HEK293 (cell line): ENCODE measurements around the gene TNFRSF8.

Experiments used
- MYNN ChIP-seq: fragments of 450-650 bp; formaldehyde crosslinking; IDR thresholded peaks from 2 replicates; pipeline ENCODE4 v1.5.1; 2016; ENCODE audit warnings: missing biosample characterization, missing genetic modification characterization, borderline replicate concordance
- ZBTB48 ChIP-seq: fragments of 450-650 bp; formaldehyde crosslinking; IDR thresholded peaks from 2 replicates; pipeline ENCODE4 v1.5.1; 2016; ENCODE audit warnings: missing biosample characterization, missing genetic modification characterization
- TF ChIP-seq, protein P1 (sequence below): fragments of 450-650 bp; formaldehyde crosslinking; IDR thresholded peaks from 2 replicates; pipeline ENCODE4 v1.5.1; 2016; ENCODE audit warnings: missing biosample characterization, missing genetic modification characterization
- TF ChIP-seq, protein P2 (sequence below): fragments of 450-650 bp; formaldehyde crosslinking; IDR thresholded peaks from 2 replicates; pipeline ENCODE4 v1.5.1; 2016; ENCODE audit warnings: missing biosample characterization, missing genetic modification characterization

DNA sequence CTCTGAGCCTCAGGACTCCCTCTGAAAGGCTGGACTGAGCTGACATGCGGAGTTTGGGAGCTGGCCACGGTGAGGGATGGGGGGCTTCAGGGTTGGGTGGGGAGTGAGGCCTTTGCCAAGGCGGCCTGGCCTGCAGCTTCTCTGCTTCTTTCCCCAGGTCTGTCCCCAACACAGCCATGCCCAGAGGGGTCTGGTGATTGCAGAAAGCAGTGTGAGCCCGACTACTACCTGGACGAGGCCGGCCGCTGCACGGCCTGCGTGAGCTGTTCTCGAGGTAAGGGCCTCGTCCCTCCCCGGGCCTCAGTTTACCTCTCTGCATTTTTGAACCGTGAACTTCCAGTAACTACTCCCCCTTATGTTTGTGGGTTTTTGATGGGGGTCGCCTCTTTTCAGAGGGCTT lies 48.6 kb downstream of the TNFRSF8 start:
- TF ChIP-seq, protein P1, sequence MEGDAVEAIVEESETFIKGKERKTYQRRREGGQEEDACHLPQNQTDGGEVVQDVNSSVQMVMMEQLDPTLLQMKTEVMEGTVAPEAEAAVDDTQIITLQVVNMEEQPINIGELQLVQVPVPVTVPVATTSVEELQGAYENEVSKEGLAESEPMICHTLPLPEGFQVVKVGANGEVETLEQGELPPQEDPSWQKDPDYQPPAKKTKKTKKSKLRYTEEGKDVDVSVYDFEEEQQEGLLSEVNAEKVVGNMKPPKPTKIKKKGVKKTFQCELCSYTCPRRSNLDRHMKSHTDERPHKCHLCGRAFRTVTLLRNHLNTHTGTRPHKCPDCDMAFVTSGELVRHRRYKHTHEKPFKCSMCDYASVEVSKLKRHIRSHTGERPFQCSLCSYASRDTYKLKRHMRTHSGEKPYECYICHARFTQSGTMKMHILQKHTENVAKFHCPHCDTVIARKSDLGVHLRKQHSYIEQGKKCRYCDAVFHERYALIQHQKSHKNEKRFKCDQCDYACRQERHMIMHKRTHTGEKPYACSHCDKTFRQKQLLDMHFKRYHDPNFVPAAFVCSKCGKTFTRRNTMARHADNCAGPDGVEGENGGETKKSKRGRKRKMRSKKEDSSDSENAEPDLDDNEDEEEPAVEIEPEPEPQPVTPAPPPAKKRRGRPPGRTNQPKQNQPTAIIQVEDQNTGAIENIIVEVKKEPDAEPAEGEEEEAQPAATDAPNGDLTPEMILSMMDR (tag by site-specific recombination): no peak
- no peak for TF ChIP-seq ZBTB48 (tag by site-specific recombination)
- TF ChIP-seq MYNN (tag by site-specific recombination): no peak
- TF ChIP-seq, protein P2, sequence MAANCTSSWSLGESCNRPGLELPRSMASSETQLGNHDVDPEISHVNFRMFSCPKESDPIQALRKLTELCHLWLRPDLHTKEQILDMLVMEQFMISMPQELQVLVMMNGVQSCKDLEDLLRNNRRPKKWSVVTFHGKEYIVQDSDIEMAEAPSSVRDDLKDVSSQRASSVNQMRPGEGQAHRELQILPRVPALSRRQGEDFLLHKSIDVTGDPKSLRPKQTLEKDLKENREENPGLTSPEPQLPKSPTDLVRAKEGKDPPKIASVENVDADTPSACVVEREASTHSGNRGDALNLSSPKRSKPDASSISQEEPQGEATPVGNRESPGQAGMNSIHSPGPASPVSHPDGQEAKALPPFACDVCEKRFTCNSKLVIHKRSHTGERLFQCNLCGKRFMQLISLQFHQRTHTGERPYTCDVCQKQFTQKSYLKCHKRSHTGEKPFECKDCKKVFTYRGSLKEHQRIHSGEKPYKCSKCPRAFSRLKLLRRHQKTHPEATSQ: no peak
